ENCODE measurements around the gene PDE8B.

PDE8B gene

DNA sequence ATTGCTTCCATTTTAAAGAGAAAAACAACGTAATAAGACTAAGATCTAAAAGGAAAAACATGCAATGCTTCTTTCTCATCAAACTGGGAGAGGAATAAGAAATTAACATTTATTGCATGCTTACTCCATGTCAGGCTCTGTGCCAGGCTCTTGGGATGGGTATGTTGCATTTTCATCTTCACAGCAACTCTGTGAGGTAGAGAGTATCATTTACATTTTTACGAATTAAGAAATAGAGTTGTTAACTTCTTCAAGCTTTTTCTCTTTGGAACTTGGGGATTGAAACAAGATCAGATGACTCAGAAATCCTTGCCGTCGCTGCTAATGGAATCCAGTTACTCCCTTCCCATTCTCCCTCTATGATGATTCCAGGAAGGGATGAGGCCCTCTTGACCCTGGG, 39.5 kb downstream of the PDE8B start:
- no peaks in the 10 kb centered on the region for H3K9me3 ChIP-seq (ENCODE audit: low read length)
- H3K9ac ChIP-seq (ENCODE audit: low read length): no peak overlapping the region
- no peaks in the 10 kb centered on the region for H4K20me1 ChIP-seq (ENCODE audit: insufficient read depth, low read length)
- no peak overlapping the region for H2AFZ ChIP-seq (ENCODE audit: low read length)
- H3K4me2 ChIP-seq (ENCODE audit: low read length): no peak overlapping the region
- H3K36me3 ChIP-seq (ENCODE audit: insufficient read depth, low read length): no peaks in the 10 kb centered on the region
- H3K79me2 ChIP-seq (ENCODE audit: insufficient read depth, low read length): no peaks in the 10 kb centered on the region
- no peaks in the 10 kb centered on the region for H3F3A ChIP-seq (ENCODE audit: insufficient read depth, low read length)
- H3K4me3 ChIP-seq (ENCODE audit: low read depth, low read length, poor library complexity, severe bottlenecking): no peak overlapping the region
- no peaks in the 10 kb centered on the region for H3K4me1 ChIP-seq (ENCODE audit: insufficient read depth, low read length, severe bottlenecking)
- H3K27me3 ChIP-seq (ENCODE audit: insufficient read depth, low read length): no peaks in the 10 kb centered on the region
- H3K9me2 ChIP-seq (ENCODE audit: low read depth, low read length): no peaks in the 10 kb centered on the region
- TF ChIP-seq EZH2 (IDR thresholded peaks at IDR 0.05; ENCODE audit: borderline replicate concordance, low read length): no peak
- TF ChIP-seq, protein P1, sequence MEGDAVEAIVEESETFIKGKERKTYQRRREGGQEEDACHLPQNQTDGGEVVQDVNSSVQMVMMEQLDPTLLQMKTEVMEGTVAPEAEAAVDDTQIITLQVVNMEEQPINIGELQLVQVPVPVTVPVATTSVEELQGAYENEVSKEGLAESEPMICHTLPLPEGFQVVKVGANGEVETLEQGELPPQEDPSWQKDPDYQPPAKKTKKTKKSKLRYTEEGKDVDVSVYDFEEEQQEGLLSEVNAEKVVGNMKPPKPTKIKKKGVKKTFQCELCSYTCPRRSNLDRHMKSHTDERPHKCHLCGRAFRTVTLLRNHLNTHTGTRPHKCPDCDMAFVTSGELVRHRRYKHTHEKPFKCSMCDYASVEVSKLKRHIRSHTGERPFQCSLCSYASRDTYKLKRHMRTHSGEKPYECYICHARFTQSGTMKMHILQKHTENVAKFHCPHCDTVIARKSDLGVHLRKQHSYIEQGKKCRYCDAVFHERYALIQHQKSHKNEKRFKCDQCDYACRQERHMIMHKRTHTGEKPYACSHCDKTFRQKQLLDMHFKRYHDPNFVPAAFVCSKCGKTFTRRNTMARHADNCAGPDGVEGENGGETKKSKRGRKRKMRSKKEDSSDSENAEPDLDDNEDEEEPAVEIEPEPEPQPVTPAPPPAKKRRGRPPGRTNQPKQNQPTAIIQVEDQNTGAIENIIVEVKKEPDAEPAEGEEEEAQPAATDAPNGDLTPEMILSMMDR (IDR thresholded peaks at IDR 0.05; ENCODE audit: low read length): no peak
- no peak overlapping the region for H3K27ac ChIP-seq (ENCODE audit: low read depth, low read length, poor library complexity, severe bottlenecking)

GRCh38 chr5:77251921-77252320, 41.4 kb downstream of the PDE8B start:
- TF ChIP-seq, protein P1 (IDR thresholded peaks at IDR 0.05; ENCODE audit: low read length): no peak
- TF ChIP-seq EZH2 (IDR thresholded peaks at IDR 0.05; ENCODE audit: borderline replicate concordance, low read length): no peak
- H3K9me2 ChIP-seq (ENCODE audit: low read depth, low read length): no peaks in the 10 kb centered on the region
- H3K9me3 ChIP-seq (ENCODE audit: low read length): no peaks in the 10 kb centered on the region
- no peak overlapping the region for H3K4me2 ChIP-seq (ENCODE audit: low read length)
- H3K4me1 ChIP-seq (ENCODE audit: insufficient read depth, low read length, severe bottlenecking): no peaks in the 10 kb centered on the region
- H3K36me3 ChIP-seq (ENCODE audit: insufficient read depth, low read length): no peaks in the 10 kb centered on the region
- H3K4me3 ChIP-seq (ENCODE audit: low read depth, low read length, poor library complexity, severe bottlenecking): no peak overlapping the region
- H3K27ac ChIP-seq (ENCODE audit: low read depth, low read length, poor library complexity, severe bottlenecking): no peak overlapping the region
- no peaks in the 10 kb centered on the region for H4K20me1 ChIP-seq (ENCODE audit: insufficient read depth, low read length)
- no peaks in the 10 kb centered on the region for H3K27me3 ChIP-seq (ENCODE audit: insufficient read depth, low read length)
- H3K79me2 ChIP-seq (ENCODE audit: insufficient read depth, low read length): no peaks in the 10 kb centered on the region
- no peak overlapping the region for H3K9ac ChIP-seq (ENCODE audit: low read length)
- no peaks in the 10 kb centered on the region for H3F3A ChIP-seq (ENCODE audit: insufficient read depth, low read length)
- H2AFZ ChIP-seq (ENCODE audit: low read length): no peak overlapping the region

- Histone ChIP-seq H3K79me2 (ENCODE audit: insufficient read depth, low read length) (no peaks in the 10 kb centered on the region), H3K27ac (ENCODE audit: low read depth, low read length, poor library complexity, severe bottlenecking) (no peak overlapping the region), H3K4me3 (ENCODE audit: low read depth, low read length, poor library complexity, severe bottlenecking) (no peak overlapping the region), H3K9me3 (ENCODE audit: low read length) (no peaks in the 10 kb centered on the region), H4K20me1 (ENCODE audit: insufficient read depth, low read length) (no peaks in the 10 kb centered on the region), H3K9ac (ENCODE audit: low read length) (no peak overlapping the region), H3K27me3 (ENCODE audit: insufficient read depth, low read length) (no peaks in the 10 kb centered on the region), H2AFZ (ENCODE audit: low read length) (no peak overlapping the region), H3F3A (ENCODE audit: insufficient read depth, low read length) (no peaks in the 10 kb centered on the region), H3K4me1 (ENCODE audit: insufficient read depth, low read length, severe bottlenecking) (no peaks in the 10 kb centered on the region), H3K4me2 (ENCODE audit: low read length) (no peak overlapping the region), H3K9me2 (ENCODE audit: low read depth, low read length) (no peaks in the 10 kb centered on the region), H3K36me3 (ENCODE audit: insufficient read depth, low read length) (no peaks in the 10 kb centered on the region)
- TF ChIP-seq, protein P1 (IDR thresholded peaks at IDR 0.05; ENCODE audit: low read length): no peak
- TF ChIP-seq EZH2 (IDR thresholded peaks at IDR 0.05; ENCODE audit: borderline replicate concordance, low read length): no peak
These were observed 45.1 kb downstream of the PDE8B start for GRCh38 chr5:77255617-77256016.
